HL-60 (cell line): ENCODE results near the gene BCAS3.

ENCODE experiments used
- POLR2AphosphoS5 ChIP-seq: IDR thresholded peaks from 2 replicates; pipeline ENCODE4 v1.6.1; 2012; ENCODE audit warnings: low read depth
- REST ChIP-seq: IDR thresholded peaks from 2 replicates; pipeline ENCODE4 v1.6.1; 2012; ENCODE audit warnings: low read depth; ENCODE audit not compliant: insufficient replicate concordance
- TF ChIP-seq, protein P1 (sequence below): IDR thresholded peaks from one replicate; pipeline ENCODE4 v1.5.1; 2011; ENCODE audit warnings: low read length, control low read depth, inconsistent platforms; ENCODE audit not compliant: insufficient read depth

GRCh38 chr17:61152898-61153297 lies 475.2 kb downstream of the BCAS3 start:
- TF ChIP-seq, protein P1, sequence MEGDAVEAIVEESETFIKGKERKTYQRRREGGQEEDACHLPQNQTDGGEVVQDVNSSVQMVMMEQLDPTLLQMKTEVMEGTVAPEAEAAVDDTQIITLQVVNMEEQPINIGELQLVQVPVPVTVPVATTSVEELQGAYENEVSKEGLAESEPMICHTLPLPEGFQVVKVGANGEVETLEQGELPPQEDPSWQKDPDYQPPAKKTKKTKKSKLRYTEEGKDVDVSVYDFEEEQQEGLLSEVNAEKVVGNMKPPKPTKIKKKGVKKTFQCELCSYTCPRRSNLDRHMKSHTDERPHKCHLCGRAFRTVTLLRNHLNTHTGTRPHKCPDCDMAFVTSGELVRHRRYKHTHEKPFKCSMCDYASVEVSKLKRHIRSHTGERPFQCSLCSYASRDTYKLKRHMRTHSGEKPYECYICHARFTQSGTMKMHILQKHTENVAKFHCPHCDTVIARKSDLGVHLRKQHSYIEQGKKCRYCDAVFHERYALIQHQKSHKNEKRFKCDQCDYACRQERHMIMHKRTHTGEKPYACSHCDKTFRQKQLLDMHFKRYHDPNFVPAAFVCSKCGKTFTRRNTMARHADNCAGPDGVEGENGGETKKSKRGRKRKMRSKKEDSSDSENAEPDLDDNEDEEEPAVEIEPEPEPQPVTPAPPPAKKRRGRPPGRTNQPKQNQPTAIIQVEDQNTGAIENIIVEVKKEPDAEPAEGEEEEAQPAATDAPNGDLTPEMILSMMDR, result no peak
- TF ChIP-seq POLR2AphosphoS5 (no peak), REST (no peak)
